ENCODE measurements around the gene HOMER1. TPM values are rescaled to one million over a fixed set of nuclear protein-coding genes. Genes with fewer than 3 reads are reported as not detected.

HOMER1 gene
- total RNA-seq (2022; extraction: Qiagen RNA extraction): 4.0 to 7.0 TPM (median 6.3 TPM) in 5 replicates

GRCh38 chr5:79513704-79514390, at the start of gene HOMER1:
HOMER1 (minus strand) TSS chr5:79514134; CDS start chr5:79512774, 1,360 bp downstream.

Other genes with a start within 250 kb of the HOMER1 start
- 17.7 to 25.7 TPM (median 20.9 TPM) in 5 replicates for gene TENT2, start 98.3 kb upstream of the HOMER1 start, total RNA-seq (2022; extraction: Qiagen RNA extraction)
- 0.08 to 0.28 TPM (median 0.09 TPM) in 5 replicates for gene CMYA5, start 175.7 kb upstream of the HOMER1 start, total RNA-seq (2022; extraction: Qiagen RNA extraction)

Measured in A549 treated with dexamethasone at 1 μM for 4 hours (cell line).